SIG-M5 treated with dmso at 0.1 percent for 504 hours (cell line): Measurements from ENCODE around the gene PLEKHM3.

ENCODE experiments used
- DNase-seq: peaks from one replicate; lab custom pipeline; 2025; ENCODE audit not compliant: unreplicated experiment; lab: John Stamatoyannopoulos, UW

PLEKHM3 gene

DNA sequence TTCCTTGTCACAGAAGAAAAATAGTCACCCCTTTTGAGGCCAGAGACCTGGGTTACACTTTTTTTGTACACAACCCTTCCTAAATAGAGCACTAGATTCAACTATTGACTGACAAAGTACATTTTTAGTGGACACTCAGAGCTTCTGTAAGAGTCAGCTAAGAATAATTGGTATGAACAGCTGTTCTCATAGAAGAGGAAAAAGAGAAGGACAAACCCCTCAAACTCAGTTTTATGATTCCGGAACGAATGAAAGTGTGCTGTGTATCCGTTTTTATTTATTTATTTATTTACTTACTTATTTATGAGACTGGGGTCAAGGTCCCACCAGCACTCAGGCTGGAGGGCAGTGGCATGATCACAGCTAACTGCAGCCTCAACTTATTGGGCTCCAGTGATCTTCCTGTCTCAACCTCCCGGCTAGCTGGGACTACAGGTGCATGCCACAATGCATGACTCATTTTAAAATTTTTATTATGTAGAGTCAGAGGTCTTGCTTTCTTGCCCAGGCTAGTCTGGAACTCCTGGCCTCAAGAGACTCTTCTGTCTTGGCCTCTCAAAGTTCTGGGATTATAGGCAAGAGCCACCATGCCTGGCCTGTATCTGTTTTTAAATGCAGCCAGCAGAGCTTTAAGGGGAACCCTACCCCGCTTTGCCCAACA, 219.6 kb downstream of the PLEKHM3 start:
- DNase-seq: no peak

DNA sequence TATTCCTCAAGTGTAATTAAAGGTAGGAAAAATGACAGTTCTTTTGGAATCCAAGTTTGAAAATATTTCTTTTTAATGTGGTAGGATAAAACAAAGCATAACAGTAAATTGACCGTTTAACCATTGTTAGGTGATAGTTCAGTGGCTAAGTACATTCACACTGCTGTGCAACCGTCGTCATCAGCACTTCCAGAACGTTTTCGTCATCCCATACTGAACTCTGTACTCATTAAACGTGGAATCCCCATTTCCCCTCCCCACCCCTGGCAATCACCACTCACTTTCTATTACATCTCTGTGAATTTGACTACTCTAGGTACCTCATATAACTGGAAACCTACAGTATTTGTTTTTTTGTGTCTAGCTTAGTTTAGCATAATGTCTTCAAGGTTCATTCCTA, 222.7 kb downstream of the PLEKHM3 start:
- DNase-seq: no peak

DNA sequence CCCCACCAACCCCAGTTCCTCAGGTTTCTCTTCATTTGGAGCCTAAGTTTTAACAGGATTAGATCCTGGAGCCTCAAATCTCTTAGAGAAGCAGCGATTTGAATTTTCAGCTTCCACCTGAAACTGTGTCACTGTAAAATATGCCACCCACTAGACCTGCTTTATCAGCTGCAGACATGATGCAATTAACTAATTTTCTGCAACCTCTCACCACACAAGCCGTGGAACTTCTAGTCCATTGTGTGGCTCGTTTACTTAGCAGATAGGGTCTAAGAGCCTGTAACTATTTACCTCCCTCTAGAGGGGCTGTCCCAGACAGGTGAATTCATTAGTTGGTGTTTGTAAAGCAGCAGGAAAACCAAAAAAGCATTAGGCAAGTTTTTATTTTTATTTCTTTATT, 224.1 kb downstream of the PLEKHM3 start:
- peak; percentile 18 for DNase-seq

DNA sequence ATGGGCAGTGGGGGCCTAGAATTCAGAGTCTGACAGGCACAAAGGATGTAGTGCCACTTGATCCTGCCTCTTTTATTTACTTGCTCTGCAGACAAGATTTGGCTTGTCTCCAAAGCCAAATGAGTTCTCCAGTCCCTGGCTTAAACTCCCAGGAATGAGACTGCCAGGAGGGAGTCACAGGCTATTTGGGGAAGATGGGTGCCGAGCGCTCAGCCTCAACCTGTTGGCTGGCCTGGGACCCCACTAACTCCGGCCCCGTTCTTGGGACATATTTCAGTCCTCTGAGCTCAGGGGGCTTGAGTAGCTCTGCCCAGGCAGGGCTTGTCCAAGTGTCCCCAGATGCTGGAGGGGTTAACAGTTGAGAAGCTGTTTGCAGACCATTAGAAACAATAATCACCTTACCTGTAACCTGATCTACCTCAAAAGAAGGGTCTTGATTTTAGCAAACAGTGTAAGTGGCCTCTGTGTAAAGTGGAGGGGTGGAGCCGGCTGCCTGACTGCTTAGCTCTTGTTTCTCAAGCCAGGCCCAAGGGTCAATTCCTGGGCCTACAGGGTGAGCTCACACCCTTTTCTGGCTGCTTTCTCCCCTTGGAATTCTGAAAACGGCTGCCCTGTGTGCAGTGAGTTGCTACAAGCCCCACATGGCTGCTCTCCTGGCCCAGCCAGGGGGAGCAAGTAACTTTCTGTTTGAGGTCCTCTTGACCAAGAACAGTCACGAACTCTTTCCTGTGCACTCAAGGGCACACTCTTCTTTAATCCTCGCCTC, 228.6 kb downstream of the PLEKHM3 start:
- no peak for DNase-seq

DNA sequence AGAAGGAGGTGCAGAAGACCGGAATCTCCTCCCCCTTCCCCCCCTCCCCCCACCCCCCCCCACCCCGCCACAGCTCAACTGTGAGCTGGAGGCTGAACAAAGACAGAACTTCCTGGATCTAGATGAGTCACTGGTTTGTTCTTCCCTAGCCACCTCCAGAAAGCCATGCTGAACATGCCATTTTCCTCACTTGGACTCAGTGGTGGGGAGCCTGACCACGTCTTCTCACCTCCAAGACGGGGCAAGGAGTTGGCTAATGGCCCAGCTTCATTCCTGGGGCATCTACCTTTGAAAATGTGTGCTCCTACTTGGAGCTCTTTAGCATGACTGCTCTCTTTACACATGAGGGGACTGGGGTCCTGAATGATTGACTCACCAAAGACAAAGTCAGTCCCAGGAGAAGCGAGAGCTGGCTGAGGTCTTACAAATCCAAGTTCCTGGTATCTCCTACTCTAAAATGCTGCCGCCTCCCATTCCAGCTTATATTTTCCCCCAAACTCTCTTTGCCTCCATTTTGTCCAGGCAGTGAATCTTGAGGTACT, 233.0 kb downstream of the PLEKHM3 start:
- peak; percentile 91 for DNase-seq

DNA sequence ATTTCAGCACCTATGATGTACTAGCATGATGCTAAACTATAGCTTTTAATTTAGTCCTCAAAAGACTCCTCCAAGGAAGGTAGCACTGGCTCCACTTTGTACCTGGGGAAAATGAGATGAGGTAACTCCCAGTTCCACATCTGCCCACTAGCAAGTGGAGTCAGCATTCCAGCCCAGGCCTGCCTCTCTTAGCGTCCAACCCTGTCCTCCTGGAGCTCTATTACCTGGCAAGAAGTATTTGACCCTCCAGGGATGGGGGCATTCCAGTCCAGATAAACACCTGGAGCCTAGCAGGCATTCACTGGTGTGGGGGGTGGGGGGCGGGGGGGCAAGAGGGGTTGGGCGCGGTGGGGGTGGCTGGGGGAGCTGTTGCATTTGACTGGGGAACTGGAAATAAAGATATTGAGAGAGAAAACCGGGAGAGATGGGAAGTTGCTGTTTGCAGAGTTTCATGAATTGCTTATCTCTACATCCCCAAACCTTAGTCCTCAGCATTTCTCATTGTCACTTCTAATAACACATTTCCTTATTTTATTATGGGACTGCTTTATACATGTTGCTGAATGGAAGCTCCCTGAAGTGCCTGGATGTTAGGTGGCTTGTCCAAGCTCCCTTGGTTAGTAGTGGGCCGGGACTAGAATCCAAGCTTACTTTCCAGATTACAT, 233.6 kb downstream of the PLEKHM3 start:
- DNase-seq: no peak

DNA sequence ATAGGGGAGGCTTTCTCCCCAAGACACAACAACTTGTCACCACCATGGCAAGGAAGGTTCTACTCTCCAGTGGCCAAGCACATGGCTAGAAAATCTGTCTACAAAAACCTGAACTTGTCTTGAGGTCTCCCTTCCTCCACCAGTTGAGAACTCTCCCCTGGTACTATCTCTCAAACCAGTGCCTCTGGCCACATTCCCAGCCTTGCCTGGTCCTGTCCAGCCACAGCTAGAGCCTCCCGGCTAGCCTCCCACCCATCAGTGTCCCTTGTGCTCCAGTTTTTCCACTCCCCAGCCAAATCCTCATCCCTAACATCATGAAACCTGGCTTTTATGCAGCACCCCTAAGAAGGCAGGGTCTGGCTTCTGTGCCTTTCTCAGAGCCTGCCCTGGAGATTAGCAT, 234.4 kb downstream of the PLEKHM3 start:
- DNase-seq: no peak

DNA sequence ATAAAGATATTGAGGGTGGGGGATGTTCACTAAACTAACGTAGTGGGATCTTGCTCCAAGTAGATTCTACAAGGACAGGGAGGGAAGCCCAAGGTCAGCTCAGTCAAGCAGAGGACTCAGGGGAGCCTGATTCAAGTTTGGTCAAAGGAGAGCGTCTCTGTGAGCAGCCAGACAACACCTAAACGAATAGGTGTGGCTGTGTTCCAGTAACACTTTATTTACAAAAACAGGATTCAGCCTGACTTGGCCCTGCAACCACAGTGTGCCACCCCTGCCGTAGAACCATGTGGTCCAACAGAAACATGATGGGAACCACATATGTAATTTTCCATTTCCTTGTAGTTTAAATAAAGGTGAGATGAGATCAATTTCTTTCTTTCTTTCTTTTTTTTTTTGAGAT, 237.5 kb downstream of the PLEKHM3 start:
- no peak for DNase-seq

DNA sequence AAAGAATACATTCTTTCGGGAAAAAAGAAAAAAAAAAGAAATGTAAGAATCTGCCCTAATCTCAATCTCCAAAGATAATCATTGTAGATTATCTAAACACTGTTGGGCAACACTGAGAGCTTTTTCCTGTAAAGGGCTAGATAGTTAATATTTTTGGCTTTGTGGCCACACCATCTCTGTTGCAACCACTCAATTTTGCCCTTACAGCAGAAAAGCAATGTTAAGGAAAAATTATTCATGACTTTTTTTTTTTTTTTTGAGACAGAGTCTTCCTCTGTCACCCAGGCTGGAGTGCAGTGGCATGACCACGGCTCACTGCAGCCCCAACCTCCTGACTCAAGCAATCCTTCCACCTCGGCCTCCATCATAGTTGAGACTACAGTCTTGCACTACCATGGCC, 238.3 kb downstream of the PLEKHM3 start:
- DNase-seq: peak; percentile 91

DNA sequence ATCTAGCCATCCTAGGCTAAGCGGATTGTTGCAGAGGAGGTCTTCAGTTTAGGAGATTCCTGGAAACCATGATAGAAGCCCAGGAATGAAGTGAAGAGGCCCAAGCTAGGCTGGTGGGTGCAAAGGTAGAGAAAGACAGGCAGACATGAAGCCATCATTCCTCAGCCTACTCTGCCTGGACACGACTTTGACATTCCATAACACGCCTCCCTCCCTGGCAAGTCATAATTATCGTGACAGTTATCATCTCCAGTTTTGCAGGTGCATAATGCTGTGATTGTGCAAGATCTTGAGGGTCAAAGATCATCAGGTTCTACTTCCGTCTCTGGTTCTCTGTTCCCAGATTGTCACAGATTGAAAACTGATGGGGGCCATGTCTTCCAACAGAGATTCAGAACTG, 240.4 kb downstream of the PLEKHM3 start:
- no peak for DNase-seq

DNA sequence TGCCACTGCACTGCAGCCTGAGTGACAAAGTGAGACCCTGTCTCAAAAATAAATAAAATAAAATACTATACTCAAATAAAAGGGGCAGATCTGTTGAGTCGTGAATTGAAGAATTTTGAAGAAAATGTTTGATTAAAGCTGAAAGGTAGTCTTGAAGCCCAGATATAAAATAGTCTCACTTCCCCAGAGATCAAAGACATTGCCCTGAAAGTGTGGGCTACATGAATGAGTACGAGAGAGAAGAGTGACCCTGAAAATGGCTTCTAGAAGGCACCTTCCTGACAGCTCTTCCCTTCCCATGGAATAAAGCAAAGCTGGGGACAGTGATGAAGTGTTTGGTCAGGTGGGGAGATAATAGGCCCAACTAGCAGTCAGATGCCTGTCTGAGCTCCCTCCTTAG, 241.8 kb downstream of the PLEKHM3 start:
- no peak for DNase-seq

DNA sequence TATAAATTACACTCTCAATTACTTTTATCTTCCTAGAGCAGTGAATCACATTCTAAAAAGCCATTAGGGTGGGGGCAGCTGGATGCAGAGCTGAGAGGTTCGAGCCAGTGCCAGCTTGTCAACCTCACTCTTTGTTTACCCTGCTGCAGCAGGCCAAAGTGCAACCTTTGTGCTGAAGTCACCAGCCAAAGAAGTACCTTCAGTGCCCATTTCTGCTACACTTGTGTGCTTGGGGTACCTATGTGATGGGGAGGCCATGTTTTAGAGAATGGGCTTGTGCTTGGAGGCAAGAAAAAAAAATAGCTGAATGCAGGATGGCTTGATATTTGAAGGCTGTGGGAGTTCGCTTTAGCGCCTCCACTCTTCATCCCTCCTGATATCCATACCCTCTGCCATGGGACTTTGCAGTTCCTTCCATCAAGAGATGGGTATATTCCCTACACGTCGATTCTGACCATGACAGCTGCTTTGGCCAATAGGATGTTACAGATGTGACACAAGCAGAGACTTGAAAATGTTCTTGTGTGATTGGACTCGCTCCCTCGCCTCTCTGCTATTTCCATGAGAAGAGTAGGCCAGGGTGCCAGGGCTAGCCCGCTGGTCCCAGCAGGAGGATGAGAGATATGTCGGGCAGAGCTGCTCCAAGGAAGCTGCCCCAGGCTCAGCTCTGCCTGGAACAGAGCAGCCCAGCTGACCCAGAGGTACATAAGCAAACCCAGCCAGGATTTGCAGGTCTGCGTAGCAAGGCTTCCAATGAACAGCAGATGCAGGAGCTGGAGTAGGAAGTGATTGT, 242.9 kb downstream of the PLEKHM3 start:
- no peak for DNase-seq

DNA sequence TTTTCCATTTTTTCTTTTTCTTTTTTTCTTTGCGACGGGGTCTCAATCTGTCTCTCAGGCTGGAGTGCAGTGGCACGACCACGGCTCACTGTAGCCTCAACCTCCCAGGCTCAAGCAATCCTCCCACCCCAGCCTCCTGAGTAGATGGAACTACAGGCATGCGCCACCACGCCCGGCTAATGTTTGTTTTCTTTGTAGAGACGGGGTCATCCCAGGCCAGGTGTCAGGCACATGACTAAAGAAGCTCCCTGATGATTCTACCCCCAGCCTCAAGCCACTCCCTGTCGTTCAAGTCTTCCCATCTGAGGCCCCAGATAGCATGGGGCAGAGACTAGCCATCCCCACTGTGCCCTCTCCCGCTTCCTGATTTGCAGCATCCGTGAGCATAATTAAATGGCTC, 245.8 kb downstream of the PLEKHM3 start:
- DNase-seq: no peak

DNA sequence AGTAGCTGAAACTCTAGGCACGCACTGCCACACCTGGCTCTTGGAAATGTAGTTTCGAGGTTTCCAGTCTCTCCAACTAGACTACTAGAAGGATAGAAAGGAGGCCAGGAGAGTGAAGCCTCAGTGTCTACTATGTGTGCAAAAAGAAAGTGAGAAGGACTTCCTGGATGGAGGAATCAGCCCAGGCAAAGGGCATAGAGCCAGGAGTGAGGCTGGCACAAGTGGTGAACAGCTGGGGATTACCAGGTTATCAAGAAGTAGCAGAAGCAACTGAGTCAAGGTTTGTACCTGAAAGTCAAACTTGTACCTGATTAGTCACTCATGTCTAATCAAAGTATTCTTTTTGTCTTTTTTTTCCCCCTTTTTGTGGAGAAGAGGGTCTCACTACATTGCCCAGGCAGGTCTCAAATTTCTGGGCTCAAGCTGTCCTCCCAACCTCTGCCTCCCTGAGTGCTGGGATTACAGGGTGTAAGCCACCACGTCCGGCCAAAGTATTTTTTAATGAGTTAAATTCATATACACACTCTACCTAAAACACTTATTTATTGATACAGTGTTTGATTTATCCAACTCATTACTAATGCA, 246.9 kb downstream of the PLEKHM3 start:
- no peak for DNase-seq

DNA sequence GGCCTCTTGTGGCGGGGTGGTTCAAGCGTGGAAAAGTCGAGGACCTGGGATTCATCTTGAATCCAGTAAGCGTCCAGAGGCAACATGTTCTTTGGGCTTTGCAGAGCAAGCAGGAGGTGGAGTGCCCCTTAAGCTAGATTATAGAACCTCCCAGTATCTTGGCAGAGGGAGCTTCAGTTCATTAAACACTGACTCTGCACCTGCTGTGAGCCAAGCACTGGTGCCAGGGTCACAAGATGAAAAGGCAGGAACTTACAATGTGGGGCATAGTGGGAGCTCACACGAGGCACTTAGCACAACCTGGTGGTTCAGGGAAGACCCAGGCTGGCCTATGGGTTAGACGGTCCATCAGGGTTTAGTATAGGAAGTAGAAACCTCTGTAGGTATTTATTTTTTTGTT, 248.2 kb downstream of the PLEKHM3 start:
- no peak for DNase-seq

DNA sequence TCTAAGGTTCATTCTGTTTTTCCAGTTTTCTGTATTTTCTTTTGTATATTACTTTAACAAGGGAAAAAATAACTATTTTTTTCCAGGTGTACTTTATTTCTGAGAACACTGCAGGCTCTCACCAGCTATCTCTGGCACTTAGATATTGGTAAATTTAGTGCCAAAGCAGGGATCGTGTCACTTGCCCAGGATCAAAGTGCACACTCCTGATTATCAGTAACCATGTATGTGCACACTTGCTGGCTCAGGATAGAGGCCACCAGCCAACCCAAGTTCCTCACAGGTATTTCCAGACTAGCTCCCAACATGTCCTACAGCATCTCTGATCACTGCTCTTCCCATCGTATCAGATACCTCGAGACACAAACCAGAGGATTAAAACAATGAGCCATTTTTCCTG, 249.9 kb downstream of the PLEKHM3 start:
- no peak for DNase-seq

DNA sequence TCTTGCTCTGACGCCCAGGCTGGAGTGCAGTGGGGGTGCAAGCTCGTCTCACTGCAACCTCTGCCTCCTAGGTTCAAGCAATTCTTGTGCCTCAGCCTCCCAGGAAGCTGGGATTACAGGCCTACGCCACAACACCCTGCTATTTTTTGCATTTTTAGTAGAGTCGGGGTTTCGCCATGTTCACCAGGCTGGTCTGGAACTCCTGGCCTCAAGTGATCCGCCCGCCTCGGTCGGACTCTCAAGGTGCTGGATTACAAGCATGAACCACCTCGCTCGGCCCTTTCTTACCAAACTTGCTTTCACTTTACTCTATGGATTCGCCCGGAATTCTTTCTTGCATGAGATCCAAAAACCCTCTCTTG, 252.5 kb downstream of the PLEKHM3 start:
- no peak for DNase-seq

DNA sequence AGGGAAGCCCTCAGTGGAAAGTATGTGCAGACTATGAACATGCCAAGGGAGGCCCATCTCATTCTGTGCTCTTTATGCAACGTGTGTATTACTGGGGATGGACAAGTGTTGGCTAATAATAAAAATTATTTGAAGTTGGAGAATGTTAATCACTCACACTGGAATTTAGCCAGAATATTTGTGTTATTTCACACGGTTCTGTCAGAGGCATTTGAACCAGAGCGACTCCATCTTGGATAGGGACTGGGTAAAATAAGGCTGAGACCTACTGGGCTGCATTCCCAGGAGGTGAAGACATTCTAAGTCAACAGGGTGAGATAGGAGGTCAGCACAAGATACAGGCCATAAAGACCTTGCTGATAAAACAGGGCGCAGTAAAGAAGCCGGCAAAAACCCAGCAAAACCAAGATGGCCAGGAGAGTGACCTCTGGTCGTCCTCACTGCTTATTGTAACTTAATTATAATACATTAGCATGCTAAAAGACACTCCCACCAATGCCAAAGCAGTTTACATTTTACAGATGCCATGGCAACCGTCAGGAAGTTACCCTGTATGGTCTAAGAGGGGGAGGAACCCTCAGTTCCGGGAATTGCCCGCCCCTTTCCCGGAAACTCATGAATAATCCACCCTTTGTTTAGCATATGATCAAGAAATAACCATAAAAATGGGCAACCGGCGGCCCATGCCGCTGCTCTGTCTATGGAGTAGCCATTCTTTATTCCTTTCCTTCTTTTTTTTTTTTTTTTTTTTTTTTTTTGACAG, 253.1 kb downstream of the PLEKHM3 start:
- no peak for DNase-seq

DNA sequence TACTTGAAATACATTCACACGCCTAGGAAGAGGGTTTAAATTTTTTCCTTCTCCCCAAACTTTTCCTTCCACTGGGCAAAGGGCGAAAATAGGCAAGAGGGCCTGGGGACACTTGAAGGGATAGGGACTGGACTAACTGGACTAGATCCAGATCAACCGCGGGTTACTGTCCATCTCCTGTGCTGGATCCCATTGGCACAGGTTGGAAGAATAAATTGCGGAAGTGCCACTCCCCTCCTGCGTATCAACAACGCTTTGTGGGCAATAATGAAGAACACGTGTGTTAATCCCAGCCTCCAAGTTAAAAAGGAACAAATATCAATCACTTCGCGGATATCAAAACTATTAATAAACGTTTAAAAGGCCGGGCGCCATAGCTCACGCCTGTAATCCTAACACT, 253.9 kb downstream of the PLEKHM3 start:
- no peak for DNase-seq
